ENCODE data around the gene SLC10A7. TPM values are rescaled to one million over a fixed set of nuclear protein-coding genes. Genes with fewer than 3 reads are reported as not detected.

The SLC10A7 gene
- total and polyA plus RNA-seq, 2 experiments from 2014 or later, result 0.81 to 4.3 TPM

DNA sequence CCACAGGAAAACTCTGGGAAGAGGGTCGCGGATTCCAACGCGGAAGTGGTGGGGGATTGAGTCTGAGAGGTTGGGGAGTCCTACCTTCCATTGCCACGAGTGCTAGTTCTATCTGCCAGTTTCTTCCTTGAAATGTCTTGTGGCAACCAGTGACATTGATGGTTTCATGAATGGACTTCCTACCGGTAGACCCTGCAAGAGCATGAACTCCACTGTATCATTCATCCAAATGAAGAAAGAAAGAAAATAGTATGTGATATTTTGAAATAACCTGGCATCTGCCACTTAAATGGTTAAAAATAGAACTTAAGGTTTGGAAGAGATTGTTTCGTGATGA lies 1.1 kb upstream of the SLC10A7 start:
- H3K4me2 ChIP-seq, result peak overlapping the region; percentile 96
- no peak for TF ChIP-seq ZNF331 (CRISPR knock-in tag; IDR thresholded peaks at IDR 0.05; ENCODE audit: low read depth)
- TF ChIP-seq ZNF114 (CRISPR knock-in tag; IDR thresholded peaks at IDR 0.05), result no peak
- TF ChIP-seq EZH2phosphoT487 (IDR thresholded peaks at IDR 0.05; ENCODE audit: unreplicated experiment), result no peak
- TF ChIP-seq, protein P1, sequence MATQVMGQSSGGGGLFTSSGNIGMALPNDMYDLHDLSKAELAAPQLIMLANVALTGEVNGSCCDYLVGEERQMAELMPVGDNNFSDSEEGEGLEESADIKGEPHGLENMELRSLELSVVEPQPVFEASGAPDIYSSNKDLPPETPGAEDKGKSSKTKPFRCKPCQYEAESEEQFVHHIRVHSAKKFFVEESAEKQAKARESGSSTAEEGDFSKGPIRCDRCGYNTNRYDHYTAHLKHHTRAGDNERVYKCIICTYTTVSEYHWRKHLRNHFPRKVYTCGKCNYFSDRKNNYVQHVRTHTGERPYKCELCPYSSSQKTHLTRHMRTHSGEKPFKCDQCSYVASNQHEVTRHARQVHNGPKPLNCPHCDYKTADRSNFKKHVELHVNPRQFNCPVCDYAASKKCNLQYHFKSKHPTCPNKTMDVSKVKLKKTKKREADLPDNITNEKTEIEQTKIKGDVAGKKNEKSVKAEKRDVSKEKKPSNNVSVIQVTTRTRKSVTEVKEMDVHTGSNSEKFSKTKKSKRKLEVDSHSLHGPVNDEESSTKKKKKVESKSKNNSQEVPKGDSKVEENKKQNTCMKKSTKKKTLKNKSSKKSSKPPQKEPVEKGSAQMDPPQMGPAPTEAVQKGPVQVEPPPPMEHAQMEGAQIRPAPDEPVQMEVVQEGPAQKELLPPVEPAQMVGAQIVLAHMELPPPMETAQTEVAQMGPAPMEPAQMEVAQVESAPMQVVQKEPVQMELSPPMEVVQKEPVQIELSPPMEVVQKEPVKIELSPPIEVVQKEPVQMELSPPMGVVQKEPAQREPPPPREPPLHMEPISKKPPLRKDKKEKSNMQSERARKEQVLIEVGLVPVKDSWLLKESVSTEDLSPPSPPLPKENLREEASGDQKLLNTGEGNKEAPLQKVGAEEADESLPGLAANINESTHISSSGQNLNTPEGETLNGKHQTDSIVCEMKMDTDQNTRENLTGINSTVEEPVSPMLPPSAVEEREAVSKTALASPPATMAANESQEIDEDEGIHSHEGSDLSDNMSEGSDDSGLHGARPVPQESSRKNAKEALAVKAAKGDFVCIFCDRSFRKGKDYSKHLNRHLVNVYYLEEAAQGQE (IDR thresholded peaks at IDR 0.05; ENCODE audit: unreplicated experiment), result no peak
- TF ChIP-seq, protein P2, sequence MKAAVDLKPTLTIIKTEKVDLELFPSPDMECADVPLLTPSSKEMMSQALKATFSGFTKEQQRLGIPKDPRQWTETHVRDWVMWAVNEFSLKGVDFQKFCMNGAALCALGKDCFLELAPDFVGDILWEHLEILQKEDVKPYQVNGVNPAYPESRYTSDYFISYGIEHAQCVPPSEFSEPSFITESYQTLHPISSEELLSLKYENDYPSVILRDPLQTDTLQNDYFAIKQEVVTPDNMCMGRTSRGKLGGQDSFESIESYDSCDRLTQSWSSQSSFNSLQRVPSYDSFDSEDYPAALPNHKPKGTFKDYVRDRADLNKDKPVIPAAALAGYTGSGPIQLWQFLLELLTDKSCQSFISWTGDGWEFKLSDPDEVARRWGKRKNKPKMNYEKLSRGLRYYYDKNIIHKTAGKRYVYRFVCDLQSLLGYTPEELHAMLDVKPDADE (IDR thresholded peaks at IDR 0.05), result no peak
- no peak for TF ChIP-seq POLR2AphosphoS5 (IDR thresholded peaks at IDR 0.05; ENCODE audit: low read depth)
- no peak for TF ChIP-seq NANOG (IDR thresholded peaks at IDR 0.05; ENCODE audit: borderline replicate concordance)
- no peak for TF ChIP-seq STAT1 (IDR thresholded peaks at IDR 0.05; ENCODE audit: unreplicated experiment)
- TF ChIP-seq, protein P3, sequence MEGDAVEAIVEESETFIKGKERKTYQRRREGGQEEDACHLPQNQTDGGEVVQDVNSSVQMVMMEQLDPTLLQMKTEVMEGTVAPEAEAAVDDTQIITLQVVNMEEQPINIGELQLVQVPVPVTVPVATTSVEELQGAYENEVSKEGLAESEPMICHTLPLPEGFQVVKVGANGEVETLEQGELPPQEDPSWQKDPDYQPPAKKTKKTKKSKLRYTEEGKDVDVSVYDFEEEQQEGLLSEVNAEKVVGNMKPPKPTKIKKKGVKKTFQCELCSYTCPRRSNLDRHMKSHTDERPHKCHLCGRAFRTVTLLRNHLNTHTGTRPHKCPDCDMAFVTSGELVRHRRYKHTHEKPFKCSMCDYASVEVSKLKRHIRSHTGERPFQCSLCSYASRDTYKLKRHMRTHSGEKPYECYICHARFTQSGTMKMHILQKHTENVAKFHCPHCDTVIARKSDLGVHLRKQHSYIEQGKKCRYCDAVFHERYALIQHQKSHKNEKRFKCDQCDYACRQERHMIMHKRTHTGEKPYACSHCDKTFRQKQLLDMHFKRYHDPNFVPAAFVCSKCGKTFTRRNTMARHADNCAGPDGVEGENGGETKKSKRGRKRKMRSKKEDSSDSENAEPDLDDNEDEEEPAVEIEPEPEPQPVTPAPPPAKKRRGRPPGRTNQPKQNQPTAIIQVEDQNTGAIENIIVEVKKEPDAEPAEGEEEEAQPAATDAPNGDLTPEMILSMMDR (conservative IDR thresholded peaks at IDR 0.05; ENCODE audit: low read depth in 2 of 2), result no peak
- TF ChIP-seq JUNB (IDR thresholded peaks at IDR 0.05; ENCODE audit: unreplicated experiment), result no peak
- peaks cover 5% of the 10 kb centered on the region; the same call in 1 of the 3 replicates for H3K4me1 Mint-ChIP-seq
- H3K27ac ChIP-seq (ENCODE audit: low read depth), result no peak overlapping the region
- DNase-seq (ENCODE audit: low spot score) (peak; percentile 32), ATAC-seq (no peak)
- H3K36me3 Mint-ChIP-seq (ENCODE audit: low read depth), result no peaks in the 10 kb centered on the region
- peak overlapping the region; percentile 98 for H3K4me3 ChIP-seq
- no peaks in the 10 kb centered on the region for H3K36me3 ChIP-seq (ENCODE audit: insufficient read depth)
- H3K27ac Mint-ChIP-seq, result no peak overlapping the region
- H3K4me3 Mint-ChIP-seq, result no peak overlapping the region
- H3F3A ChIP-seq (replicated peaks; ENCODE audit: low read depth), result no peaks in the 10 kb centered on the region
- H3K79me2 ChIP-seq (replicated peaks; ENCODE audit: insufficient read depth), result no peaks in the 10 kb centered on the region
- H3K9me3 Mint-ChIP-seq, result no peaks in the 10 kb centered on the region
- no peaks in the 10 kb centered on the region for H3K9me2 ChIP-seq (ENCODE audit: insufficient read depth)
- H3K4me1 ChIP-seq (ENCODE audit: insufficient read depth), result peaks cover 7% of the 10 kb centered on the region; the same call in 1 of the 2 replicates
- peaks cover 51% of the 10 kb centered on the region for H3K27me3 ChIP-seq (ENCODE audit: insufficient read depth)
- no peaks in the 10 kb centered on the region for H3K27me3 Mint-ChIP-seq (ENCODE audit: insufficient read depth, low read depth, poor library complexity)
- H4K20me1 ChIP-seq (replicated peaks; ENCODE audit: insufficient read depth), result no peaks in the 10 kb centered on the region
- peak overlapping the region; percentile 99 for H2AFZ ChIP-seq

Data from GM23338 (cell line).